Measurements from ENCODE around the gene DCLK1. TPM values are rescaled to one million over a fixed set of nuclear protein-coding genes. Genes with fewer than 3 reads are reported as not detected.

The DCLK1 gene
- total and polyA plus RNA-seq, 2 donors (not counting 1 experiment from before 2014, with no cell fraction given): 0.56 to 6.3 TPM

DNA sequence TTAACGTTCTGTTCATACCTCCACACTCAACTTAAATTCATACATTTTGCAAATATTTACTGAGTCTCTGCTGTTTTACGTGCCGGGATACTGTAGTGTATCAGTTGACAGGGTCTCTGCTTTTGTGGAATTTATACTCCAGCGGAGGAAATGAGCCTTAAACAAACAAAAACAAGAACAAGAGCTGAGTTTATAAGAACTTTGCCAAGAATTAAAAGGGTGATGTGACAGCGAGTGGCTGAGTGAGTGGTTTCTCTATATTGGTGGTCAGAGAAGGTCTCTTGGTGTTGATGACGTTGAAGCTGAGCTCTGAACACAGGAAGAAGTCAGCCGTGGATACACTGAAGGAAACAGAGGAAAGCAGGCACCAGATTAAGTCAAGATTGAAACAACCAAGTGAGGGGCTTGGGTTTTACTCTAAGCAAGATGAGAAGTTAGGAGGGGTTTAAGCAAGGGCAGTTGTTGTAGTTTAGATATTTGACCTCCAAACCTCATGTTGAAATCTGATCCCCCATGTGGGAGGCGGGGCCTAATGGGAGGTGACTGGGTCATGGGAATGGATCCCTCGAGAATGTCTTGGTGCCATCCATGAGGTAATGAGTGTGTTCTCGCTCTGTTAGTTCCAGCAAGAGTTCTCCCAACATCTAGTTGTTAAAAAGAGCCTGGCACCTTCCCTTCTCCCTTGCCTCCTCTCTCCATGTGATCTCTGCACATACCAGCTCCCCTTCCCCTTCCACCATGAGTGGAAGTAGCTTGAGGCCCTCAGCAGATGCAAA, 248.3 kb downstream of the DCLK1 start:
- no peaks in the 10 kb centered on the region for H4K20me1 ChIP-seq (ENCODE audit: control insufficient read depth, extremely low read depth, insufficient read depth, low read length)
- H3K4me2 ChIP-seq (ENCODE audit: extremely low read depth, insufficient read depth, low read length): no peak overlapping the region
- no peaks in the 10 kb centered on the region for H3K4me1 ChIP-seq (ENCODE audit: control insufficient read depth, extremely low read depth, insufficient read depth, low read length)
- no peak overlapping the region for H3K9ac ChIP-seq (ENCODE audit: insufficient read depth, low read length)
- TF ChIP-seq, protein P1, sequence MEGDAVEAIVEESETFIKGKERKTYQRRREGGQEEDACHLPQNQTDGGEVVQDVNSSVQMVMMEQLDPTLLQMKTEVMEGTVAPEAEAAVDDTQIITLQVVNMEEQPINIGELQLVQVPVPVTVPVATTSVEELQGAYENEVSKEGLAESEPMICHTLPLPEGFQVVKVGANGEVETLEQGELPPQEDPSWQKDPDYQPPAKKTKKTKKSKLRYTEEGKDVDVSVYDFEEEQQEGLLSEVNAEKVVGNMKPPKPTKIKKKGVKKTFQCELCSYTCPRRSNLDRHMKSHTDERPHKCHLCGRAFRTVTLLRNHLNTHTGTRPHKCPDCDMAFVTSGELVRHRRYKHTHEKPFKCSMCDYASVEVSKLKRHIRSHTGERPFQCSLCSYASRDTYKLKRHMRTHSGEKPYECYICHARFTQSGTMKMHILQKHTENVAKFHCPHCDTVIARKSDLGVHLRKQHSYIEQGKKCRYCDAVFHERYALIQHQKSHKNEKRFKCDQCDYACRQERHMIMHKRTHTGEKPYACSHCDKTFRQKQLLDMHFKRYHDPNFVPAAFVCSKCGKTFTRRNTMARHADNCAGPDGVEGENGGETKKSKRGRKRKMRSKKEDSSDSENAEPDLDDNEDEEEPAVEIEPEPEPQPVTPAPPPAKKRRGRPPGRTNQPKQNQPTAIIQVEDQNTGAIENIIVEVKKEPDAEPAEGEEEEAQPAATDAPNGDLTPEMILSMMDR (conservative IDR thresholded peaks at IDR 0.05 in 1 of 2, IDR thresholded peaks at IDR 0.05 in 1 of 2; ENCODE audit: low read depth in 1 of 2, low read length in 2 of 2): no peak
- TF ChIP-seq EZH2 (IDR thresholded peaks at IDR 0.05; ENCODE audit: low read length, missing control alignments): no peak
- H3K79me2 ChIP-seq (ENCODE audit: control insufficient read depth, insufficient read depth, low read length): no peaks in the 10 kb centered on the region
- no peaks in the 10 kb centered on the region for H3K9me3 ChIP-seq (ENCODE audit: control insufficient read depth, insufficient read depth, low read depth, low read length)
- H3K4me3 ChIP-seq (replicated peaks in 1 of 4; ENCODE audit: control extremely low read depth in 1 of 4, insufficient read depth in 1 of 4, low read depth in 3 of 4, low read length in 4 of 4): no peak overlapping the region
- H2AFZ ChIP-seq (ENCODE audit: low read length): peak overlapping the region; percentile 20
- DNase-seq (ENCODE audit: low read depth in 2 of 2): peak in 1 of 2 donors; percentile 65
- no peak overlapping the region for H3K27ac ChIP-seq (ENCODE audit: insufficient read depth, low read length)
- H3K36me3 ChIP-seq (ENCODE audit: control insufficient read depth, insufficient read depth, low read length): no peaks in the 10 kb centered on the region
- H3K27me3 ChIP-seq (ENCODE audit: control insufficient read depth, insufficient read depth, low read length): no peaks in the 10 kb centered on the region

DNA sequence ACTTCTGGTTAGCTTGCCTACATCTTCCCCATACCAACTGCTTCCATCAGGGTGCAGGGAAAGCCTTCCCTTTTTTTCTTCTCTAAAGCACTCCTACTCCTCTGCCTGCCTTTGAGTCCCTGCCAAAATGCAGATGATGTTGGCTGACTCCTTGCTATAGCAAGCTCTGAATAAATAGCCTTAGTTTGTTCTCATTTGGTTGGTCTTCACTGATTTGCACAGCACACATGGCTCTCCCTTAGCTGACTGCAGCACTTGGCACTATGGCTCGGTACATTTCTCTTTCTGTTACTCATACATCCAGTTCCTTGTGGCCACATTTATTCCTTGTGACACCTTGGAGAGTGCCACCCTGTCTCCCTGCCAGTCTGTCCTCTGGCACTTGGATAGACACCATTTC, 249.8 kb downstream of the DCLK1 start:
- H3K9me3 ChIP-seq (ENCODE audit: control insufficient read depth, insufficient read depth, low read depth, low read length): no peaks in the 10 kb centered on the region
- peak; percentile 28 to 66 for DNase-seq (ENCODE audit: low read depth in 2 of 2)
- no peaks in the 10 kb centered on the region for H3K36me3 ChIP-seq (ENCODE audit: control insufficient read depth, insufficient read depth, low read length)
- no peak overlapping the region for H2AFZ ChIP-seq (ENCODE audit: low read length)
- H3K27me3 ChIP-seq (ENCODE audit: control insufficient read depth, insufficient read depth, low read length): no peaks in the 10 kb centered on the region
- H3K4me1 ChIP-seq (ENCODE audit: control insufficient read depth, extremely low read depth, insufficient read depth, low read length): no peaks in the 10 kb centered on the region
- H3K9ac ChIP-seq (ENCODE audit: insufficient read depth, low read length): no peak overlapping the region
- H3K27ac ChIP-seq (ENCODE audit: insufficient read depth, low read length): no peak overlapping the region
- no peaks in the 10 kb centered on the region for H4K20me1 ChIP-seq (ENCODE audit: control insufficient read depth, extremely low read depth, insufficient read depth, low read length)
- no peaks in the 10 kb centered on the region for H3K79me2 ChIP-seq (ENCODE audit: control insufficient read depth, insufficient read depth, low read length)
- TF ChIP-seq EZH2 (IDR thresholded peaks at IDR 0.05; ENCODE audit: low read length, missing control alignments): no peak
- TF ChIP-seq, protein P1 (conservative IDR thresholded peaks at IDR 0.05 in 1 of 2, IDR thresholded peaks at IDR 0.05 in 1 of 2; ENCODE audit: low read depth in 1 of 2, low read length in 2 of 2): no peak
- no peak overlapping the region for H3K4me3 ChIP-seq (replicated peaks in 1 of 4; ENCODE audit: control extremely low read depth in 1 of 4, insufficient read depth in 1 of 4, low read depth in 3 of 4, low read length in 4 of 4)
- H3K4me2 ChIP-seq (ENCODE audit: extremely low read depth, insufficient read depth, low read length): no peak overlapping the region

DNA sequence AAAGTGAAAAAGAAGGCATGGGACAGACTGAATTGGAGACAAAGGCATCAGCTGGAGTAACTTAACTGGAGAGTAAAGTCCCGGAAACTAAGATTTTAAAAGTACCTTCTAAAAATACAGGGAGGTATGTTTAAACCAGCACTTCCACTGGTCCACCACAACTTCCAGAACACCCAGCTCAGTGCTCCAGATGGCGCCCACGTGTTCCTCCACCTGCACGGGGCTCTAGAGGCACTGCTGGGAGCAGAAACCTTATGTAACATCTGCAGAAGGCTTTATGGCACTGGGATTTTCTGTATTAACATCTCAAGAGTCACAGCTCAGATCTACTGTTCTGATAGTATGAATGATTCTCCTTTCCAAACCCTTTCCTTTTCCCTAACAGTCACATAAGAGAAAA, 252.1 kb downstream of the DCLK1 start:
- Histone ChIP-seq H3K9me3 (ENCODE audit: control insufficient read depth, insufficient read depth, low read depth, low read length) (no peaks in the 10 kb centered on the region), H3K4me3 (replicated peaks in 1 of 4; ENCODE audit: control extremely low read depth in 1 of 4, insufficient read depth in 1 of 4, low read depth in 3 of 4, low read length in 4 of 4) (no peak overlapping the region), H3K36me3 (ENCODE audit: control insufficient read depth, insufficient read depth, low read length) (no peaks in the 10 kb centered on the region), H2AFZ (ENCODE audit: low read length) (no peak overlapping the region), H3K27me3 (ENCODE audit: control insufficient read depth, insufficient read depth, low read length) (no peaks in the 10 kb centered on the region), H3K9ac (ENCODE audit: insufficient read depth, low read length) (no peak overlapping the region), H4K20me1 (ENCODE audit: control insufficient read depth, extremely low read depth, insufficient read depth, low read length) (no peaks in the 10 kb centered on the region), H3K79me2 (ENCODE audit: control insufficient read depth, insufficient read depth, low read length) (no peaks in the 10 kb centered on the region), H3K27ac (ENCODE audit: insufficient read depth, low read length) (no peak overlapping the region), H3K4me2 (ENCODE audit: extremely low read depth, insufficient read depth, low read length) (no peak overlapping the region), H3K4me1 (ENCODE audit: control insufficient read depth, extremely low read depth, insufficient read depth, low read length) (no peaks in the 10 kb centered on the region)
- TF ChIP-seq, protein P1 (conservative IDR thresholded peaks at IDR 0.05 in 1 of 2, IDR thresholded peaks at IDR 0.05 in 1 of 2; ENCODE audit: low read depth in 1 of 2, low read length in 2 of 2): no peak
- TF ChIP-seq EZH2 (IDR thresholded peaks at IDR 0.05; ENCODE audit: low read length, missing control alignments): no peak
- no peak for DNase-seq (ENCODE audit: low read depth in 2 of 2)
